Measurements from ENCODE around the gene KL.

DNA sequence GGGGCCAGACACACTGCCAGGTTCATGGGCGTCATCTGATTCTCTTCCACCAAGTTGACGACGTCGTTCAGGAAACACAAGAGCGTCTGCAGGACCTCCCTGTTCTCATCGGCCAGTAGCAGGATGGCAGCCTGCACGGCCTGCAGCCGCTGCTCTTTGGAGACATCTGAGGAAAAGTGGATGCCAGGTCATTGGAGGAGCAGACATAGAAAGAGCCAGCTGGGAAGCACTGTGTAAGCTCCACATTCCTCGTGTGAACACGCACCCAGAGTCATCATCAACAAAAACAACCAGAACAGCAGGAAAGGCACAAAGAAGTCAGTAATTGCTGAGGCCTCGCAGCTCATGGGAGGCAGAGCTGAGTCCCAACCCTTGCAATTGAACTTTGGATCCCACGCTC, 96.5 kb downstream of the KL start:
- no peak for TF ChIP-seq CTCF (IDR thresholded peaks at IDR 0.05)
- no peak for TF ChIP-seq POLR2AphosphoS5 (IDR thresholded peaks at IDR 0.05; ENCODE audit: low read depth, low read length)
- TF ChIP-seq SIN3A (IDR thresholded peaks at IDR 0.05; ENCODE audit: borderline replicate concordance, insufficient read depth, low read depth, low read length): no peak
- TF ChIP-seq REST (IDR thresholded peaks at IDR 0.05; ENCODE audit: insufficient read depth in 1 of 2, low read depth in 2 of 2, low read length in 1 of 2): no peak
- TF ChIP-seq TCF7L2 (IDR thresholded peaks at IDR 0.05; ENCODE audit: low read depth, low read length): no peak

All from Panc1 (cell line).